BE2C (cell line): ENCODE data around the gene RAB34.
A peak's percentile ranks its signal among the peaks of the same experiment; 100 is the strongest.
"Not testable (repeated sequence)": the region's sequence is repeated elsewhere in the genome, so short reads cannot be mapped to it uniquely, and the experiment has no call there.

Source experiments
- DNase-seq: peaks from one replicate; pipeline ENCODE4 v3.0.0-alpha.2; 2020
- H3K27me3 ChIP-seq: fragments of 250-450 bp; sonication (Bioruptor Pico); 2 replicates; pipeline ENCODE4 v1.5.1; 2020; ENCODE audit warnings: mild to moderate bottlenecking
- H3K36me3 ChIP-seq: fragments of 250-450 bp; sonication (Bioruptor Pico); 2 replicates; pipeline ENCODE4 v1.5.1; 2020; ENCODE audit warnings: mild to moderate bottlenecking
- H3K4me1 ChIP-seq: fragments of 250-450 bp; sonication (Bioruptor Pico); 2 replicates; pipeline ENCODE4 v1.5.1; 2020
- H3K4me3 ChIP-seq: 2 replicates; pipeline ENCODE4 v1.5.1; 2011; ENCODE audit warnings: low read depth, low read length
- H3K9me3 ChIP-seq: fragments of 250-450 bp; sonication (Bioruptor Pico); 2 replicates; pipeline ENCODE4 v1.5.1; 2020
- TF ChIP-seq, protein P1 (sequence below): IDR thresholded peaks from 2 replicates; pipeline ENCODE4 v1.5.1; 2012; ENCODE audit warnings: mild to moderate bottlenecking, low read depth, low read length

RAB34 gene

GRCh38 chr17:28723159-28723835 is 5.6 kb upstream of the RAB34 start:
- Histone ChIP-seq H3K9me3 (no peaks in the 10 kb centered on the region), H3K4me1 (peaks cover 3% of the 10 kb centered on the region; the same call in 1 of the 2 replicates), H3K27me3 (no peaks in the 10 kb centered on the region), H3K4me3 (peak overlapping the region; percentile 23; the same call in 1 of the 2 replicates), H3K36me3 (peaks cover 53% of the 10 kb centered on the region)
- TF ChIP-seq, protein P1, sequence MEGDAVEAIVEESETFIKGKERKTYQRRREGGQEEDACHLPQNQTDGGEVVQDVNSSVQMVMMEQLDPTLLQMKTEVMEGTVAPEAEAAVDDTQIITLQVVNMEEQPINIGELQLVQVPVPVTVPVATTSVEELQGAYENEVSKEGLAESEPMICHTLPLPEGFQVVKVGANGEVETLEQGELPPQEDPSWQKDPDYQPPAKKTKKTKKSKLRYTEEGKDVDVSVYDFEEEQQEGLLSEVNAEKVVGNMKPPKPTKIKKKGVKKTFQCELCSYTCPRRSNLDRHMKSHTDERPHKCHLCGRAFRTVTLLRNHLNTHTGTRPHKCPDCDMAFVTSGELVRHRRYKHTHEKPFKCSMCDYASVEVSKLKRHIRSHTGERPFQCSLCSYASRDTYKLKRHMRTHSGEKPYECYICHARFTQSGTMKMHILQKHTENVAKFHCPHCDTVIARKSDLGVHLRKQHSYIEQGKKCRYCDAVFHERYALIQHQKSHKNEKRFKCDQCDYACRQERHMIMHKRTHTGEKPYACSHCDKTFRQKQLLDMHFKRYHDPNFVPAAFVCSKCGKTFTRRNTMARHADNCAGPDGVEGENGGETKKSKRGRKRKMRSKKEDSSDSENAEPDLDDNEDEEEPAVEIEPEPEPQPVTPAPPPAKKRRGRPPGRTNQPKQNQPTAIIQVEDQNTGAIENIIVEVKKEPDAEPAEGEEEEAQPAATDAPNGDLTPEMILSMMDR: no peak
- DNase-seq: no peak

DNA sequence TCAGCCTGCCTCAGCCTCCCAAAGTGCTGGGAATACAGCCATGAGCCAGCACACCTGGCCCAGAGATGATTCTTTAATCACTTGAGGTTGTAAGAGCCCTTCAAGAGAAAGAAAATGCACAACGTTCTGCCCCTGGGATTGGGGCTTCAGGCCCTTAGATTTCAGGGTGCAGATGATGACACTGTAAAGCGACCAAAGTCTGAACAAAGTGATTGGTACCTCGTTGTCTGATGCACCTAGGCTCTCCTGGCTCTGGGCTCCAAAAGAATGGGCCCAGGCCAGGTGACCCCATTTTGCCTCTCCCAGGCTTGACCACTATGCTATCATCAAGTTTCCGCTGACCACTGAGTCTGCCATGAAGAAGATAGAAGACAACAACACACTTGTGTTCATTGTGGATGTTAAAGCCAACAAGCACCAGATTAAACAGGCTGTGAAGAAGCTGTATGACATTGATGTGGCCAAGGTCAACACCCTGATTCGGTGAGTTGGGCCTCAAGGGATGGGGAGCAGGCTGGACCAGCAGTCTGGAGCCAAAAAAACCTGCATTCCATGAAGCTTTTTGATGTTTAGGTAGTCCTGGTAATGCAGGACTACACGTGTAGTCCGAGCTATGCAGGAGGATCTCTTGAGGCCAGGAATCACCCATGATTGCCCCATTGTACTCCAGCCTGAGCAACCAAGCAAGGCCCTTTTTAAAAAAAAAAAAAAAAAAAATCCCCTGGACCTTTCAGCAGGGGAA is 4.9 kb upstream of the RAB34 start:
- Histone ChIP-seq H3K27me3 (no peaks in the 10 kb centered on the region), H3K9me3 (no peaks in the 10 kb centered on the region), H3K36me3 (peaks cover 53% of the 10 kb centered on the region), H3K4me3 (peak overlapping the region; percentile 93), H3K4me1 (peaks cover 3% of the 10 kb centered on the region; the same call in 1 of the 2 replicates)
- DNase-seq: no peak
- TF ChIP-seq, protein P1: no peak

DNA sequence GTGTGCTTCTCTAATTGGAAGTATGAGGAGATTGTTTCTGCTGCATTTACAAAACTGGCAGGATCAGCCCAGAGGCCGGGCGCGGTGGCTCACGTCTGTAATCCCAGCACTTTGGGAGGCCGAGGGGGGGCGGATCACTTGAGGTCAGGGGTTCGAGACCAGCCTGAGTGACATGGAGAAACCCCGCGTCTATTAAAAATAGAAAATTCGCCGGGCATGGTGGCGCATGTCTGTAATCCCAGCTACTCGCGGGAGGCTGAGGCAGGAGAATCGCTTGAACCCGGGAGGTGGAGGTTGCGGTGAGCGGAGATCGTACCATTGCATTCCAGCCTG is 3.3 kb upstream of the RAB34 start:
- Histone ChIP-seq H3K4me3 (peak overlapping the region; percentile 93), H3K36me3 (peaks cover 53% of the 10 kb centered on the region)
- H3K27me3 ChIP-seq, DNase-seq, H3K4me1 ChIP-seq, H3K9me3 ChIP-seq: not testable (repeated sequence)

- H3K36me3 ChIP-seq: peaks cover 53% of the 10 kb centered on the region
- H3K4me3 ChIP-seq: peak overlapping the region; percentile 93
- H3K27me3 ChIP-seq: no peaks in the 10 kb centered on the region
- H3K9me3 ChIP-seq: no peaks in the 10 kb centered on the region
- TF ChIP-seq, protein P1: 0 out of 2 replicates have a peak, but pooled peaks have one; percentile 2
- peaks cover 3% of the 10 kb centered on the region; the same call in 1 of the 2 replicates for H3K4me1 ChIP-seq
- no peak for DNase-seq
These were observed 2.8 kb upstream of the RAB34 start for GRCh38 chr17:28720247-28720996.

GRCh38 chr17:28719021-28719433 is 1.4 kb upstream of the RAB34 start:
- peaks cover 40% of the 10 kb centered on the region for H3K36me3 ChIP-seq
- no peaks in the 10 kb centered on the region for H3K9me3 ChIP-seq
- H3K4me3 ChIP-seq: peak overlapping the region; percentile 46
- H3K27me3 ChIP-seq: no peaks in the 10 kb centered on the region
- H3K4me1 ChIP-seq: no peaks in the 10 kb centered on the region
- no peak for DNase-seq
- TF ChIP-seq, protein P1: no peak

DNA sequence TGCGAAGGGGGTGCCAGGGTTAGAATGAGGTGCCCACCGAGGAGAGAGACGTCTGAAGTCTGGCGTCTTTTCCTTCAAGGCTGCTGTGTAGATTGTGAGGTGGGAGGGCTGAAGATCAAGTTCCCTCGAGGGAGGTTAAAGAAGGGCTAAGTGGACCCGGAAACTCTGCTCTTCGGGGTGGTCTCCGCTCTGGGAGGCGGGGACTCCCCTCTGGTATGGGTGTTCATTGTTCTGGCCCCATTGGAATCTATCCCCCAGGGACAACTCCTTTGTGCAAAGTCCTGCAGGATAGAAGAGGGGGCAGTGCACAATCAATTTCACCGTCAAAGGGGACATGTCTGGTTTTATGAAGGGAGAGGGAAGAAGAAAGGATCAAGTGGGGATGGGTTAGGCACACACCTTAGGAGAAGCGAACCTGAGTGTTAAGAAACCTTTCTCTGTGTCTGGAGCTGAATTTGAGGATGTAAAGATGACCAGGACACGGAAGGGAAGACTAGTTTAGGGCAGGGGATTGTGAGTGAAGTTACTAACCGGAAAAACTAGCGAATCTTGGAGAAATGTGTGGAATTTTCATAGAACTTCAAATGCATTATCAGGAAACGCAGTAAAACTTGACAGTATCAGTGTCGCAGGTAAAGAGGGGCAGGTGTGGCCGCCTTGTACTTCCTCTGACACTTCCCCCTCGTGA is 809 bp upstream of the RAB34 start:
- H3K4me1 ChIP-seq: no peaks in the 10 kb centered on the region
- H3K27me3 ChIP-seq: no peaks in the 10 kb centered on the region
- no peak for DNase-seq
- TF ChIP-seq, protein P1: no peak
- no peak overlapping the region for H3K4me3 ChIP-seq
- no peaks in the 10 kb centered on the region for H3K9me3 ChIP-seq
- H3K36me3 ChIP-seq: peaks cover 36% of the 10 kb centered on the region
